SK-N-MC (cell line): ENCODE data around the gene TMED8.
"Not testable (repeated sequence)": the region's sequence is repeated elsewhere in the genome, so short reads cannot be mapped to it uniquely, and the experiment has no call there.

ENCODE experiments used
- DNase-seq: peaks from one replicate; pipeline ENCODE4 v3.0.0-alpha.2; 2011; ENCODE audit warnings: low read depth, low spot score
- H3K27ac ChIP-seq: fragments of 200-600 bp; sonication (generic); 2 replicates; pipeline ENCODE4 v1.5.1; 2016; ENCODE audit warnings: mixed run types
- H3K36me3 ChIP-seq: fragments of 200-600 bp; sonication (generic); 2 replicates; pipeline ENCODE4 v1.6.1; 2017; ENCODE audit warnings: antibody characterized with exemption, low read length, mixed read lengths; ENCODE audit not compliant: insufficient read depth
- H3K4me3 ChIP-seq: fragments of 200-600 bp; sonication (generic); 2 replicates; pipeline ENCODE4 v1.5.1; 2016
- H3K9ac ChIP-seq: fragments of 200-600 bp; sonication (generic); 2 replicates; pipeline ENCODE4 v1.8.0; 2017; ENCODE audit warnings: mixed run types, mixed read lengths; ENCODE audit not compliant: insufficient read length
- H3K9me3 ChIP-seq: fragments of 200-600 bp; sonication (generic); 2 replicates; pipeline ENCODE4 v1.6.1; 2017; ENCODE audit warnings: low read depth, mild to moderate bottlenecking, antibody characterized with exemption, low read length, moderate library complexity, mixed read lengths
- EZH2 ChIP-seq: fragments of 200-600 bp; sonication (generic); IDR thresholded peaks from one replicate; pipeline ENCODE4 v1.6.1; 2017; ENCODE audit warnings: antibody characterized with exemption
- FOXP2 ChIP-seq: optimal IDR thresholded peaks from 2 replicates; pipeline ENCODE3; 2011; ENCODE audit warnings: mild to moderate bottlenecking, moderate library complexity; ENCODE audit not compliant: insufficient read depth; ENCODE audit errors: extremely low read length, control extremely low read depth
- POLR2AphosphoS5 ChIP-seq: IDR thresholded peaks from 2 replicates; pipeline ENCODE4 v1.6.1; 2012; ENCODE audit warnings: mild to moderate bottlenecking, low read depth, low read length, borderline replicate concordance

The TMED8 gene

GRCh38 chr14:77323571-77323970 is 53.3 kb downstream of the TMED8 start:
- no peak overlapping the region for H3K9ac ChIP-seq
- DNase-seq, result no peak
- no peak overlapping the region for H3K27ac ChIP-seq
- H3K9me3 ChIP-seq, result no peaks in the 10 kb centered on the region
- no peak overlapping the region for H3K4me3 ChIP-seq
- H3K36me3 ChIP-seq, result no peaks in the 10 kb centered on the region
- TF ChIP-seq POLR2AphosphoS5 (no peak), EZH2 (no peak), FOXP2 (no peak)

DNA sequence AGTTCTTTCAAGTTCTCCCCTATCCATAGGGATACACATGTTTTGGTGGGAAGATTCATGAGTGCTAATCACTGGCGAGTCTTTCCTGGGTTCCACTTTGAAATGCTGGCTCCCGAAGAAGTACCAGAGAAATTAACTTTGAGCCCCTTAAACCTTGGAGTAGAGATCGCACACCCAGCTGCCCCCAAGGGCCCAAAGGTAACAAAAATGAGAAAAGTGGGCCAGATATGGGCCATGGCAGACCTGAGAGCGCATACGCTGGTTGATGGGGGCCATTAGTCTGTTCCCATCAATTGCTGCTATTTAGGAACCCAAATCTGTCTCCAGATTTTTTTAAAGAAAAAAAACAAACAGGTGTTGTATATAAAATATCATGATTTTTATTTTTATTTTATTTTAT is 53.9 kb downstream of the TMED8 start:
- H3K27ac ChIP-seq, result no peak overlapping the region
- H3K4me3 ChIP-seq, result no peak overlapping the region
- H3K9me3 ChIP-seq, result no peaks in the 10 kb centered on the region
- H3K36me3 ChIP-seq, result no peaks in the 10 kb centered on the region
- H3K9ac ChIP-seq, result no peak overlapping the region
- DNase-seq, result no peak
- TF ChIP-seq POLR2AphosphoS5 (no peak), FOXP2 (no peak), EZH2 (no peak)

DNA sequence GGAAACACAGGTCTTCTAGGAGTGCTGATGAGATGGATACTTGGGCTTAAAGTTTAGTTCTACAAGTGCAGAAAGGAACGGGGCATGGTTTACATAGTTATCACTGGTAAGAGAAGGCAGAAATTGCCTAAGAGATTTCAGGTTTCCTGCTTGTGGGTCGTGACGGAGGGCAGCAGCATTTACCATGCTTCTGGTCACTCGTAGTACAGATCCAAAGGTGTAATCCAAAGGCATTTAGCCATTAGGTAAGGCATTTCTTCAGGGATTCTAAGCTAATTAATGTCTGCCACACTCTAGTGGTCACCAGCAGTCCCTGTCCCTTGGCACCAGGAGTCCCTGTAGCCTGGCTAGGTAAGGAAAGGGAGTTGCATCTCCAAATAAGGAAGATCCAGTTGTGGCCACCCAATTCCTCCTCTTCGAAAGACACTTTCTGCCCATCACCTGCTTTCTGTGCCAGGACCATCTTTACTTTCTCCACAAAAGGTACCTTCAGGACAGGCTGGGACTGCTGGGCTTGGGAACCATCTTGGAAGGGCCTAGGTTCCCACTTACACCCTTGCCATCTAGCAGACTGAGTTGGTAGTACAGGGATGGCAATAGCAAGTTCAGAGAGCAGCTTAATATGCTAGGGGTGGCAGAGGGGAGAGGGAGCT is 54.5 kb downstream of the TMED8 start:
- no peak for DNase-seq
- no peak for TF ChIP-seq FOXP2
- no peaks in the 10 kb centered on the region for H3K36me3 ChIP-seq
- peak overlapping the region; percentile 44; the same call in 1 of the 2 replicates for H3K27ac ChIP-seq
- H3K9me3 ChIP-seq, result no peaks in the 10 kb centered on the region
- H3K9ac ChIP-seq, result peak overlapping the region; percentile 97
- peak overlapping the region; percentile 94 for H3K4me3 ChIP-seq

DNA sequence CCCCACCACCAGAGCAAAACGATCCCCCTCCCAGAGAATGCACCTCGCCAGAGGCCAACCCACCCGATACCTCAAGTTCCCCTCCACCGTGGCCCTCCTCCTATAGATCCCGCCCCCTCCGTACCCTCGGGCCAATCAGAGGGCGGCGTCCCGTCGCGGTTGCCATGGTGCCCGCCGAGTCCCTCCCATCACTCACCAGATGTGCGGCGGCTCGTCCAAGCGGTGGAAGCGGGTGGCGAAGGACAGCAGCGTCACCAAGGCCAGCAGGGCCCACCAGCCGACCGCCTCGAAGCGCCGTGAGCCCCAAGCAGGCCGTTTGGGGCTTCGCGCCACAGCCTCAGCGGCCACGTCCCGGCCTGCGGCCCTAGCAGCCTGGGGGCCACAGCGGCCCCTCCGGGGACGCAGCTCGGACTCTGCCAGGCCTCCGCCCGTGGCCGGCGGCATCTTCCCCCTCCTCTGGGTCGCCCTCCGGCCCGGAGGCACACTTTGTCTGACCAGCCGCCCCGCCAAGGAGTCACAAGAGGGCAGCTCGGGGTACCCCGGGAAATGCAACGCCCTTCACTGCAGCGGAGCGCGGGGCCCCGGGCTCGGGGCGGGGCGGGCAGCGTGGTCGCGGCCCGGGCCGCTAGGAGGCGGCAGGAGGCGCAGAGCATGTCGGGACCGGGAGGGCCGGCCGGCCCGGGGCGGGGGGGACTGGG is 56.5 kb downstream of the TMED8 start, which contains the start of gene POMT2:
Gene POMT2, minus strand, starts transcription at position 646 of the 698 bp plus-strand sequence. Its CDS starts 202 bp downstream, at position 444.
- H3K27ac ChIP-seq, result peak within 1 kb of the TSS; percentile 98
- no peaks in the 10 kb centered on the region for H3K36me3 ChIP-seq
- H3K9ac ChIP-seq, result peak within 1 kb of the TSS; percentile 97
- TF ChIP-seq EZH2 (no peak), FOXP2 (no peak), POLR2AphosphoS5 (peak; percentile 78)
- peak within 1 kb of the TSS; percentile 94 for H3K4me3 ChIP-seq
- DNase-seq, result peak; percentile 16
- no peaks in the 10 kb centered on the region for H3K9me3 ChIP-seq

DNA sequence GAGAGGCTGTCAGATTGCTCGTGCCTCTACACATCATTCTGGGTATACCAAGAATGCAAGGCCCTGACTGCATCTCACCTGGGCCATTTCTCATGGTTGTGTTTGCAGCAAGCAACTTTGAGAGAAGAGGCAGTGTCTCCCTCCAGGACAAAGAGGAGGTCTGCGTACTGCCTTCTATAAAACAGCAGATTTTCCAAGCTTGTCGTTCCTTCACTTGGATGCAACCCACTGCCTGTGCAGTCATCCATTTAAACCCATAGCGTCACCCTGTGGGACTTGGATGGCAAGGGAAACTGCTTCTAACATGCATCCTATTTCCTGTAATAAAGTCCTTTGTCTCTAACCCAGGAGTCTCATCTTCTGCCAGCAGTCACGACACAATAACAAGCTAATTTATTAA is 57.5 kb downstream of the TMED8 start:
- H3K9me3 ChIP-seq, result no peaks in the 10 kb centered on the region
- peak overlapping the region; percentile 94 for H3K4me3 ChIP-seq
- TF ChIP-seq FOXP2 (no peak), EZH2 (no peak), POLR2AphosphoS5 (no peak)
- H3K27ac ChIP-seq, result peak overlapping the region; percentile 16; the same call in 1 of the 2 replicates
- DNase-seq, result no peak
- no peaks in the 10 kb centered on the region for H3K36me3 ChIP-seq
- H3K9ac ChIP-seq, result no peak overlapping the region

DNA sequence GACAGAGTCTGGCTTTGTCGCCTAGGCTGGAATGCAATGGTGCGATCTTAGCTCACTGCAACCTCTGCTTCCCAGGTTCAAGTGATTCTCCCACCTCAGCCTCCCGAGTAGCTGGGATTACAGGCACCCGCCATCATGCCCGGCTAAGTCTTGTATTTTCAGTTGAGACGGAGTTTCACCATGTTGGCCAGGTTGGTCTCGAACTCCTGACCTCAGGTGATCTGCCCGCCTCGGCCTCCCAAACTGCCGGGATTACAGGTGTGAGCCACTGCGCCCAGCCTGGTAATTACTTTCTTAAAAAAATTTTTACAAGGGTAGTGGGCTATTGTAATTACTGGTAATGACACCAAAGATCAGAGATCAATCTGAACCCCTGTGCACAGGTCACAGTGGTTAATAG is 58.1 kb downstream of the TMED8 start:
- not testable (repeated sequence) for H3K27ac ChIP-seq, H3K9ac ChIP-seq, DNase-seq, H3K9me3 ChIP-seq, H3K4me3 ChIP-seq, H3K36me3 ChIP-seq

DNA sequence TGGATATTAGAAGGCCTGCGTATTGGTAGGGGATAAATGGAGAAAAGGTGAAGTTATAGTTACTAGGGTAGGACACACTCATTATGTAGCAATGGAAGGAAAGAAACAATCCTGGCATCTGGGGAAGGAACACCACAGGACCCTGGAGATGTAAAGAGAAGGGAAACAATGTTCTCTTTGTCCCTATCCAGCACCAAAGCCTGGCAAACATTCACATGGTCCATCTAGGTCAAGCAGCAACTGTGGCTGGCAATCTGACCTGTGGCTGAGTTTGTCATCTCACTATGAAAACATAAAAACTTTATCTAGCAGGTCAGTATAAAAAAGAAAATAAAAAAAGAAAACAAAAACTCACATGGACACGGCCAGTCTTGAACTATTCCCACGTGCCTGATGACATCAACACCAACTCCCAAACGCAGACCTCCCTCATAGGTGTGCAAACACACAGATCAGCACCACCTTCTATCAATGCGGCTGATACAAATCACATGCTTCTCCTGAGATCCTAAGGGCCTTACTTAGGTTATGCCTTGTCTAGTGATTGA is 58.8 kb downstream of the TMED8 start:
- no peak for DNase-seq
- H3K9me3 ChIP-seq, result no peaks in the 10 kb centered on the region
- H3K27ac ChIP-seq, result no peak overlapping the region
- H3K4me3 ChIP-seq, result no peak overlapping the region
- no peak for TF ChIP-seq POLR2AphosphoS5
- TF ChIP-seq FOXP2, result no peak
- TF ChIP-seq EZH2, result no peak
- no peaks in the 10 kb centered on the region for H3K36me3 ChIP-seq
- H3K9ac ChIP-seq, result no peak overlapping the region

- Histone ChIP-seq H3K36me3 (no peaks in the 10 kb centered on the region), H3K4me3 (no peak overlapping the region), H3K9ac (no peak overlapping the region), H3K9me3 (no peaks in the 10 kb centered on the region), H3K27ac (no peak overlapping the region)
- DNase-seq, result no peak
- TF ChIP-seq FOXP2 (no peak), POLR2AphosphoS5 (no peak)
These were observed 60.0 kb downstream of the TMED8 start for GRCh38 chr14:77316872-77317301.

GRCh38 chr14:77316195-77316505 is 60.7 kb downstream of the TMED8 start:
- no peaks in the 10 kb centered on the region for H3K36me3 ChIP-seq
- TF ChIP-seq POLR2AphosphoS5, result no peak
- H3K9ac ChIP-seq, result no peak overlapping the region
- no peak overlapping the region for H3K4me3 ChIP-seq
- no peak for DNase-seq
- no peaks in the 10 kb centered on the region for H3K9me3 ChIP-seq
- H3K27ac ChIP-seq, result no peak overlapping the region
